Subcutaneous abdominal adipose tissue (tissue), 5 donors: ENCODE data around the gene SFTA2.

Source experiments
- H3K27ac ChIP-seq: one replicate; pipeline ENCODE4 v1.7.0; 2013; ENCODE audit warnings: low read depth, mild to moderate bottlenecking, inconsistent platforms, low read length, moderate library complexity
- H3K27me3 ChIP-seq, 5 donors: one replicate each; pipeline ENCODE4 v1.7.0; 2013; ENCODE audit warnings: low read length in 5 of 5, inconsistent platforms in 1 of 5; ENCODE audit not compliant: control insufficient read depth in 5 of 5, insufficient read depth in 4 of 5
- H3K36me3 ChIP-seq, 5 donors: one replicate each; pipeline ENCODE4 v1.7.0; 2013; ENCODE audit warnings: low read length in 5 of 5; ENCODE audit not compliant: control insufficient read depth in 5 of 5, insufficient read depth in 5 of 5
- H3K4me1 ChIP-seq, 5 donors: one replicate each; pipeline ENCODE4 v1.7.0; 2013; ENCODE audit warnings: low read length in 5 of 5, mild to moderate bottlenecking in 3 of 5, moderate library complexity in 1 of 5; ENCODE audit not compliant: control insufficient read depth in 5 of 5, insufficient read depth in 5 of 5
- H3K4me3 ChIP-seq, 5 donors: one replicate each; pipeline ENCODE4 v1.7.0; 2013; ENCODE audit warnings: low read length in 5 of 5, low read depth in 1 of 5
- H3K9ac ChIP-seq, 5 donors: one replicate each; pipeline ENCODE4 v1.7.0; 2013; ENCODE audit warnings: low read length in 5 of 5, mild to moderate bottlenecking in 4 of 5, moderate library complexity in 3 of 5
- H3K9me3 ChIP-seq, 5 donors: one replicate each; pipeline ENCODE4 v1.7.0; 2013; ENCODE audit warnings: low read length in 5 of 5; ENCODE audit not compliant: control insufficient read depth in 5 of 5
- donor health status: healthy.
- donor health status: healthy.
- donor health status: healthy.
- donor health status: healthy.
- donor health status: healthy.

The SFTA2 gene

DNA sequence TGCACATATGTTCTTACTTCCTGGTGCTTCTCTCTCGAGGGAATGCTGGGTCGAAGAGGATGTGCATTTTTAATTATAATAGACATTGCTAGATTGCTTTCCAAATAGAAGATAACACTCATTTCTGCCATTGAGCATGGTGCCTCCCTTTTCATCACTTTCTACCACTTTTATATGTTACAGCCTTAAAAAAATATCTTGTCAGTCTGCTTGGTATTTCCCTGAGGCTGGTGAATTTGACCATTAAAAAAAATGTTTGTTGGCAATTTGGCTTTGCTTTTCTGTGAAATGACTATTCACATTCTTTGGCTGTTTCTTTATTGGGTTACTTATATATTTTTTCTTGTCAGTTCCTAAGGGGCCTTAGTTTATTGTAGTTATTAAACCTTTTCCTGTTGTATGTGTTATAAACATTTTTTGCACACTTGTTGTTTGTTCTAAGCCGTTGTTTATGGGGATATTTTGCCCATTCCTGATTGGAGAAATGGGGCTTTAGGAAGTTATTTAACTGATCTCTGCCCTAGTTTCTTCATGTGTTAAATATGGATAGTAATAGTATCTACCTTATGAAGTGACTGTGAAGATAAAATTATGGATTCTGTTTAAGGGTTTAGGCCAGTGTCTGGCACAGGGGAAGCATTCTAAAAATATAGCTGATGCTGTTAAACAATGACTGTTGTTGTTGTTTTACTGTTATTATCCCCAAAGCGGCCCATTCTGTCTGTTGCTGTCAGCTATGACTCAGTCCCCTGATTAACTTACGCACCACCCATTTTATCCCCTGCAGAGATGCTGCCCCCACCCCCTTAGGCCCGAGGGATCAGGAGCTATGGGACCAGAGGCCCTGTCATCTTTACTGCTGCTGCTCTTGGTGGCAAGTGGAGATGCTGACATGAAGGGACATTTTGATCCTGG is 43.8 kb downstream of the SFTA2 start:
- no peaks in the 10 kb centered on the region for H3K27me3 ChIP-seq
- no peak overlapping the region for H3K9ac ChIP-seq
- peaks cover 10 to 33% (median 31%) of the 10 kb centered on the region in 5 donors for H3K4me1 ChIP-seq
- no peaks in the 10 kb centered on the region for H3K9me3 ChIP-seq
- H3K36me3 ChIP-seq = peaks cover 0 to 35% (median 20%) of the 10 kb centered on the region in 5 donors
- H3K4me3 ChIP-seq = no peak overlapping the region
- no peak overlapping the region for H3K27ac ChIP-seq

- H3K9me3 ChIP-seq = no peaks in the 10 kb centered on the region
- H3K27ac ChIP-seq = no peak overlapping the region
- H3K27me3 ChIP-seq = no peaks in the 10 kb centered on the region
- H3K4me3 ChIP-seq = no peak overlapping the region
- peaks cover 0 to 26% (median 13%) of the 10 kb centered on the region in 5 donors for H3K36me3 ChIP-seq
- H3K4me1 ChIP-seq = peaks cover 13 to 43% (median 42%) of the 10 kb centered on the region in 5 donors
- H3K9ac ChIP-seq = peak overlapping the region in 1 of 5 donors; percentile 4
These were observed 45.1 kb downstream of the SFTA2 start for GRCh38 chr6:30886897-30887255.

DNA sequence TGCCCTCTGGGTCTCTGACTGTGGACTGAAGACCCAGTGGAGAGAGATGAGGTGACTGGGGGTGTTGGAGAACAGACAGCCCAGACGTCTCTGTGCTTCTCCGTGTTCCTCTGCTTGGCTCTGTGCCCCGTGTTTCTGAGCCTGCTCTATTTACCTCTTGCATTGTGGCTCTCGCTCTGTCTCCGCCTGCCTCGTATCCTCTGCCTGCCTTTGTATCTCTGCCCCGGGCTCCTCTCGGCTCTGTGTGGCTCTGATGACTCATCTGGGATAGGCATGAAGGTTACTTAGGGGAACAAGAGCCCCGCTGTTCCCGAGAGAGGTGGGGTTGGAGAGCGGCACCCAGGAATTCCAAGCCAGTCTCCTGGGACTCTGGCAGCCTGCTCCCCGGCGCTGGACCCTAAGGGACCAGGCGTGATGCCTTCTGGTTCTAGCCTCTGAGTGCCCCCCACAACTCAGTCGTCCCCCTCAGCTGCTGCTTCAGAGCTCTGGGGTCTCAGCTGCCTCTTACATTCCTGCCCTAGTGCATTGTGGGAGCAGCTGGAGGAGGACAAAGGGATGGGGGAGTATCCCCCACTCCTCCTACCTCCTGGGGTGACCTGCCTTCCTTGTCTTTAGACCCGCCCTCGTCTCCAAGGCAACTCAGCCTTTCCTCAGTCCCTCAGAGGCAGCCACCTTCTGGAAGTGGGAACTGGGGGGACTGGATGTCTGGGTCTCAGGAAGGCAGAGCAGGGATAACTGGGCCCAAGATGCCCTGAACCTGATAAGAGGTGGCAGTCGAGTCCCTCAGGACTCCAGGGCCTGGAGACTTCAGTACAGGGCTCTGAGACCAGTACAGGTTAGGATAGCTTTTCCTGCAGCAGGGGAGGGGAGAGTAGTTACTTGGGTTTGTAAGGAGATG is 45.7 kb downstream of the SFTA2 start:
- peaks cover 13 to 45% (median 42%) of the 10 kb centered on the region in 5 donors for H3K4me1 ChIP-seq
- no peaks in the 10 kb centered on the region for H3K27me3 ChIP-seq
- H3K9me3 ChIP-seq = no peaks in the 10 kb centered on the region
- peak overlapping the region in 3 of 5 donors; percentile 4 to 62 (median 4) for H3K9ac ChIP-seq
- H3K27ac ChIP-seq = no peak overlapping the region
- peak overlapping the region; percentile 61 to 77 (median 67) for H3K4me3 ChIP-seq
- peaks cover 0 to 25% (median 13%) of the 10 kb centered on the region in 5 donors for H3K36me3 ChIP-seq

GRCh38 chr6:30885481-30885998 is 46.4 kb downstream of the SFTA2 start:
- peak overlapping the region in 3 of 5 donors; percentile 62 to 68 (median 64) for H3K9ac ChIP-seq
- H3K36me3 ChIP-seq = peaks cover 0 to 18% (median 8%) of the 10 kb centered on the region in 5 donors
- no peaks in the 10 kb centered on the region for H3K9me3 ChIP-seq
- H3K27me3 ChIP-seq = no peaks in the 10 kb centered on the region
- no peak overlapping the region for H3K27ac ChIP-seq
- peaks cover 13 to 45% (median 42%) of the 10 kb centered on the region in 5 donors for H3K4me1 ChIP-seq
- peak overlapping the region; percentile 61 to 77 (median 67) for H3K4me3 ChIP-seq

DNA sequence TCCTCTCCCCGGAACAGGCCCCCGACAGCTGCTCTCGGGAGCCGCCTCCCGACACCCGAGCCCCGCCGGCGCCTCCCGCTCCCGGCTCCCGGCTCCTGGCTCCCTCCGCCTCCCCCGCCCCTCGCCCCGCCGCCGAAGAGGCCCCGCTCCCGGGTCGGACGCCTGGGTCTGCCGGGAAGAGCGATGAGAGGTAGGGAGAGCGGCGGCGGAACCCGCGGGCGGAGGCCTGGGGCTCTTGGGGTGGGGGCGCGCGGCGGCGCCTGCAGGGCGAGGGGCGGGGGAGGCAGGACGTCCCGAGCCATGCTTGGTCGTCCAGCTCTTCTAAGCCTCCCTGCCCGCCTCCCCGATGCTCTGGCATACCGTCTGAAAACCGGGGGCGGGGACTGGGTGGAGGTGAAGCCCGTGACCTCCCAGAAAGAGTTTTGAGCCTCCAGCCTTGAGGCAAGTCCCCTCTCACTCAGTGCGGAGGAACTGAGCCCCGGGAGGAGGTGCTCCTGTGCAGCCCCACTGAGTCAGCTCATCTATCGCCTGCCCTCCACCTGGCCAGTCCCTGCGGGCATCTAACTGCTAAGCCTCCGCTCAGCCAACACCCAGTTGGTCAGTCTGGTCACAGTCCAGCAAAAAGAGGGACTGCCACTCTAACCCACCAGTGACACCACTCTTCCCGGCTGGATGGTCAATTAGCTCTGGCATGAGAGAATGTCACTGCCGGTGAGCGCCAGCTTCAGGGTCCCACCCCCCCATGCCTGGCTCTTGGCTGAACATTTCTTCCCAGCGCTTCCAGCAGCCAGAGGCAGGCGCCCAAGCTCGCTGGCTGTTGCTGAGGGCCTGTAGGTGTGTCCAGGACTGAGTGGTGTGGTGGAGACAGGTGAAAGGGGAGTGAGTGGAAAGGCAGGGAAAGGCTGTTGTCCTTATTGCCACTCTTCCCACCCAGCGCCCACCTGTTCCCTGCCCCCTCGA is 47.2 kb downstream of the SFTA2 start:
- peak overlapping the region; percentile 30 for H3K27ac ChIP-seq
- H3K36me3 ChIP-seq = peaks cover 0 to 11% (median 6%) of the 10 kb centered on the region in 5 donors
- H3K9me3 ChIP-seq = no peaks in the 10 kb centered on the region
- H3K9ac ChIP-seq = peak overlapping the region; percentile 48 to 68 (median 62)
- H3K4me1 ChIP-seq = peaks cover 13 to 45% (median 42%) of the 10 kb centered on the region in 5 donors
- peak overlapping the region; percentile 61 to 77 (median 67) for H3K4me3 ChIP-seq
- no peaks in the 10 kb centered on the region for H3K27me3 ChIP-seq

DNA sequence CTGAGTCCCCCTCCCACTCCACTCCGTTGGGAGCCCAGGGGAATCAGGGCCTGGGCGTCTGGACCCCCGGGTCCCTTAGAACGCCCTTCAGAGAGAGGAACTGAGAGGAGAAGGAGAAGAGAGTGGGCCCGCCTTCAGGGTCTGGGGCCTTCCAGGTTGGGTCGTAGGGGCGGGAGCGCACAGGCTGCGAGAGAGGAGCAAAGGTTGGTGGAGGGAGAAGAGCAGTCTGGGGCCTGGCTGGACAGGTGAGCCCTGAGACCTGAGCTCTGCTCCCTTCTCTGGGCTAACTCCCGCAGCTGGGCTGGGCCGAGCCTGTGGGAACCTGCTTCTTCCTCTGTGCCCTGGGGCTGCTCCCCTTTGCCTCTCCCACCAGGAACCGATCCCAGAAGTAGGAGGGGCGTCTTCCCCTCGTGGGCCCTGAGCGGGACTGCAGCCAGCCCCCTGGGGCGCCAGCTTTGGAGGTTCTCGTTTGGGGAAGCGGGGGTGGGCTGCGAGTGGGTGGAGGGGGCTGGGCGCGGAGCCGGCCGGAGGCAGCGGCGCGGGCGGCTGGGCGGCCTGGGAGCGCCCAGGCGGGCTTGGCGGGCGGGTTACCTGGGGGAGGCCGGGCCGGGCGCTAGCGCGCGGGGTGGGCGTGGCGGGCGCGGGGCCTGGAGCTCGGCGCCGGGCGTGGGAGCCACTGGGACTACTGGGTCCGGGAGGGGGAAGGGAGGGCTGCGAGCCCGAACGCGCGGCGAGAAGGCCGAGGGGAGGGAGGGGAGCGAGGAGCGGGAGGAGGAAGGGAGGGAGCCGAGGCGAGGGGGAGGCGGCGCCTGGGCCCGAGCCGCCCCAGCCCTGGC is 48.1 kb downstream of the SFTA2 start, which contains the start of gene DDR1:
TSS of gene DDR1 (plus strand) at position 835 of the 836 bp plus-strand sequence. CDS start 4,211 bp downstream, outside the sequence.
- Histone ChIP-seq H3K9me3 (no peaks in the 10 kb centered on the region), H3K9ac (peak within 1 kb of the TSS; percentile 48 to 68 (median 64)), H3K4me1 (peaks cover 13 to 45% (median 42%) of the 10 kb centered on the region in 5 donors), H3K4me3 (peak within 1 kb of the TSS; percentile 61 to 77 (median 67)), H3K27ac (peak within 1 kb of the TSS; percentile 78), H3K36me3 (peaks cover 0 to 3% (median 0%) of the 10 kb centered on the region in 5 donors), H3K27me3 (no peaks in the 10 kb centered on the region)

- Histone ChIP-seq H3K9ac (peak overlapping the region in 3 of 5 donors; percentile 33 to 67 (median 38)), H3K9me3 (no peaks in the 10 kb centered on the region), H3K27me3 (no peaks in the 10 kb centered on the region), H3K4me1 (peaks cover 16 to 51% (median 46%) of the 10 kb centered on the region in 5 donors), H3K27ac (peak overlapping the region; percentile 78), H3K36me3 (no peaks in the 10 kb centered on the region), H3K4me3 (peak overlapping the region in 1 of 5 donors; percentile 73)
These were observed 48.9 kb downstream of the SFTA2 start for GRCh38 chr6:30882759-30883684.
